ENCODE data around the gene PTPRJ.

Gene PTPRJ

DNA sequence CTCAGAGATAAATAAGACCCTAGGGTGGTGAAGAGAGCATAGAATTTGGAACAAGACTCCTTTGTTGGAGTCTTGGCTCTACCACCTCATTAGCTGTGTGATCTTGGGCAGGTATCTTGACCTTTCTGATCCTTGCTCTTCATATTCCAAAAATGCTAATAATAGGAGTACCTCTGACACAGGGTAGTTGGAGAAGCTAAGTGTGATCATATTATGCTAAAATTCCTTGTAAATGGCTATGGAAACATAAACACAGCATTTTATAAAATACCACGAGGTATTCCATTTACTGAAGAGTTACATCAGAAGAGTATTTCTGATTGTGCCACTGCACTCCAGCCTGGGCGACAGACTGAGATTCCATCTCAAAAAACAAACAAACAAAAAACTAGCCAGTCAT is 9.4 kb downstream of the PTPRJ start:
- DNase-seq (ENCODE audit: extremely low spot score) = no peak
- ChIA-PET POLR2A (no interaction called here), CTCF (no interaction called here)
- no peak for TF ChIP-seq TARDBP (IDR thresholded peaks at IDR 0.05)
- no peak for TF ChIP-seq FOXK2 (IDR thresholded peaks at IDR 0.05)
- TF ChIP-seq, protein P1, sequence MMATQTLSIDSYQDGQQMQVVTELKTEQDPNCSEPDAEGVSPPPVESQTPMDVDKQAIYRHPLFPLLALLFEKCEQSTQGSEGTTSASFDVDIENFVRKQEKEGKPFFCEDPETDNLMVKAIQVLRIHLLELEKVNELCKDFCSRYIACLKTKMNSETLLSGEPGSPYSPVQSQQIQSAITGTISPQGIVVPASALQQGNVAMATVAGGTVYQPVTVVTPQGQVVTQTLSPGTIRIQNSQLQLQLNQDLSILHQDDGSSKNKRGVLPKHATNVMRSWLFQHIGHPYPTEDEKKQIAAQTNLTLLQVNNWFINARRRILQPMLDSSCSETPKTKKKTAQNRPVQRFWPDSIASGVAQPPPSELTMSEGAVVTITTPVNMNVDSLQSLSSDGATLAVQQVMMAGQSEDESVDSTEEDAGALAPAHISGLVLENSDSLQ (IDR thresholded peaks at IDR 0.05) = no peak
- TF ChIP-seq LEF1 (IDR thresholded peaks at IDR 0.05; ENCODE audit: borderline replicate concordance) = no peak

DNA sequence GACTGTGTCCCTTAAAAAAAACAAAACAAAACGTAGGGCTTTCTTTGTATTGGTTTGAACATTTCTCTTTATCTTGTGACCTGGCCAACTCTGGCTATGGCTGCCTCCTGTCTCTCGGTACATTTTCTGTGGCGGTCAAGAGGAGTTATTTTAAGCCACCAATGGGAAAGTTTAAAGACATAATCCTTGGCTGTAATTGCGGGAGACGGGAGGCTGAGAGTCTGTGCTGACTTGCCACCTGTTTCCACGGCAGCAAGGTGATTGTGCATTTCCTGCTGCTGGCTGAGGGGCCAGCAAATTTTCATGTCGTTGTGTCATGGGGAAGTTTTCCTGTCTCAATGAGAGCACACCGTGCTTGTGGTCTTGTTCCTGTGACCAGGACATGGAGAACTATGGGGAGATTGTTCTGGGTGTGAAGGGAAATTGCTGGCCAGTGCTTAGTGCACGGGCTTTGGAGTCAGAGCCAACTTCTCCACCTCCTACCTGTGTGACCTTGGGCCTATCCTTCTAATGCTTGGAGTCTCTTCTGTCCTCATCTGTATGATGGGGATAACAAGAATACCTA is 11.0 kb downstream of the PTPRJ start:
- DNase-seq (ENCODE audit: extremely low spot score) = no peak
- ChIA-PET CTCF (no interaction called here), POLR2A (no interaction called here)
- TF ChIP-seq BHLHE40 (IDR thresholded peaks at IDR 0.05; ENCODE audit: borderline replicate concordance) = no peak
- no peak for TF ChIP-seq LEF1 (IDR thresholded peaks at IDR 0.05; ENCODE audit: borderline replicate concordance)
- TF ChIP-seq HDGF (IDR thresholded peaks at IDR 0.05; ENCODE audit: borderline replicate concordance) = no peak
- TF ChIP-seq, protein P1 (IDR thresholded peaks at IDR 0.05) = no peak
- no peak for TF ChIP-seq ZNF384 (IDR thresholded peaks at IDR 0.05)
- TF ChIP-seq ELF4 (IDR thresholded peaks at IDR 0.05) = no peak
- TF ChIP-seq FOXA1 (IDR thresholded peaks at IDR 0.05) = no peak
- TF ChIP-seq NFRKB (IDR thresholded peaks at IDR 0.05) = no peak
- TF ChIP-seq TARDBP (IDR thresholded peaks at IDR 0.05) = no peak
- no peak for TF ChIP-seq CTBP1 (IDR thresholded peaks at IDR 0.05; ENCODE audit: borderline replicate concordance)
- TF ChIP-seq SUZ12 (IDR thresholded peaks at IDR 0.05) = no peak
- no peak for TF ChIP-seq L3MBTL2 (conservative IDR thresholded peaks at IDR 0.05)

DNA sequence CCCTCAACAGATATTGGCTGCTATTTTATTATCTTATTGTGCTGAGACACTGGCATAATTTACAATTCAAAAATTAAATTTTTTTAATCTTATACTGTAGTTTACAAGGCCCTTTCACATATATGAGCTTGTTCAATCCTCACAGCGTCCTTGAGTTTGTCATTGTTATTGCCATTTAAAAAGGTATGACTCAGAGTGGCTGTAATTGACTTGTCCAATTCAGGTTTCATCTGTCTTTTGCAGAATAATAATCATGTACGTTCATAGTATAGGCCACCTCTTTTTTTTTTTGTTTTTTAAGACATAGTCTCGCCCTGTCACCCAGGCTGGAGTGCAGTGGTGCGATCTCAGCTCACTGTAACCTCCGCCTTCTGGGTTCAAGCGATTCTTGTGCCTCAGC is 11.5 kb downstream of the PTPRJ start:
- no peak for DNase-seq (ENCODE audit: extremely low spot score)
- no peak for TF ChIP-seq ELF4 (IDR thresholded peaks at IDR 0.05)
- TF ChIP-seq ARNT (IDR thresholded peaks at IDR 0.05) = no peak
- no peak for TF ChIP-seq NFRKB (IDR thresholded peaks at IDR 0.05)
- TF ChIP-seq CTBP1 (IDR thresholded peaks at IDR 0.05; ENCODE audit: borderline replicate concordance) = no peak
- TF ChIP-seq, protein P1 (IDR thresholded peaks at IDR 0.05) = no peak
- TF ChIP-seq L3MBTL2 (conservative IDR thresholded peaks at IDR 0.05) = no peak
- TF ChIP-seq FOXA1 (IDR thresholded peaks at IDR 0.05) = no peak
- no peak for TF ChIP-seq FOXM1 (IDR thresholded peaks at IDR 0.05; ENCODE audit: borderline replicate concordance)
- TF ChIP-seq BHLHE40 (IDR thresholded peaks at IDR 0.05; ENCODE audit: borderline replicate concordance) = no peak
- no peak for TF ChIP-seq ZNF384 (IDR thresholded peaks at IDR 0.05)
- no peak for TF ChIP-seq HDGF (IDR thresholded peaks at IDR 0.05; ENCODE audit: borderline replicate concordance)
- no peak for TF ChIP-seq SP1 (IDR thresholded peaks at IDR 0.05)
- TF ChIP-seq LEF1 (IDR thresholded peaks at IDR 0.05; ENCODE audit: borderline replicate concordance) = no peak
- TF ChIP-seq TARDBP (IDR thresholded peaks at IDR 0.05) = no peak
- TF ChIP-seq FOXK2 (IDR thresholded peaks at IDR 0.05) = no peak
- TF ChIP-seq SUZ12 (IDR thresholded peaks at IDR 0.05) = no peak
- ChIA-PET CTCF (no interaction called here), POLR2A (no interaction called here)

DNA sequence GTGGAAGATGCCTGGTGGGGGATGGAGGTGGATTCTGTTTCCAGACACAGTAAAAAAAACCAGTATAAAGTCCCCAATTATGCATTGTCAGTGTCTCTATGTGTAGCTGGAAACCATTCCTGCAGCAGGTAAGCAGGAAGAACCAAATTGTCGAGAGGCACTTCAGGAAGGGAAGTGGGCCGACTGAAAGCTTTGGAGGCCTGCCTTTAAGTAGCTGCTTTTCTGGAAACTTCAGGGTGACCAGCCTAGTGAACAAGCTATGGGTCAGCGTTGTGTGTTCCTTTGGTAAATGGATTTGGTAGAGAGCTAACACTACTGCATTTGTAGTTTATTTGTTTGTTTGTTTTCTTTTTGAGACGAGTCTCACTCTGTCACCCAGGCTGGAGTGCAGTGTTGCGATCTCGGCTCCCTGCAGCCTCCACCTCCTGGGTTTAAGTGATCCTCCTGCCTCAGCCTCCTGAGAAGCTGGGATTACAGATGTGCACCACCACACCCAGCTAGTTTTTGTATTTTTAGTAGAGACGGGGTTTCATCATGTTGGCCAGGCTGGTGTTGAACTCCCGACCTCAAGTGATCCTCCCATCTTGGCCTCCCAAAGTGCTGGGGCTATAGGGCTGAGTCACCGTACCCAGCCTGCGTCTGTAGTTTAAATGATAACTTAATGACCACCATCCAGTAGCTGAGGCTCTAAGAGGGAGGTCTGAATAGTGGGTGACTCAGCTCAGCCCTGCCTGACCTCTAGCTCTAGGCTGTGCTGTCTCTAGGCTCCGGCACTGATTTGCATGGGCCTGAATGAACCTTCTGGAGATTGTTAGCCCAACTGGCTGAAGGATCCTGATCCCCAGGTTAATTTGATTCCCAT is 12.8 kb downstream of the PTPRJ start:
- ChIA-PET POLR2A (no interaction called here), CTCF (interaction anchor here (0.8 kb wide), 1 partner anchor 59 kb away, joined by 3 read pairs; no protein-coding TSS in a partner anchor)
- TF ChIP-seq ZNF384 (IDR thresholded peaks at IDR 0.05) (no peak), TARDBP (IDR thresholded peaks at IDR 0.05) (no peak), LEF1 (IDR thresholded peaks at IDR 0.05; ENCODE audit: borderline replicate concordance) (no peak), ELF4 (IDR thresholded peaks at IDR 0.05) (no peak), FOXA1 (IDR thresholded peaks at IDR 0.05) (no peak), CTBP1 (IDR thresholded peaks at IDR 0.05; ENCODE audit: borderline replicate concordance) (no peak), SP1 (IDR thresholded peaks at IDR 0.05) (no peak), BHLHE40 (IDR thresholded peaks at IDR 0.05; ENCODE audit: borderline replicate concordance) (no peak)
- TF ChIP-seq, protein P1 (IDR thresholded peaks at IDR 0.05) = no peak
- DNase-seq (ENCODE audit: extremely low spot score) = no peak

DNA sequence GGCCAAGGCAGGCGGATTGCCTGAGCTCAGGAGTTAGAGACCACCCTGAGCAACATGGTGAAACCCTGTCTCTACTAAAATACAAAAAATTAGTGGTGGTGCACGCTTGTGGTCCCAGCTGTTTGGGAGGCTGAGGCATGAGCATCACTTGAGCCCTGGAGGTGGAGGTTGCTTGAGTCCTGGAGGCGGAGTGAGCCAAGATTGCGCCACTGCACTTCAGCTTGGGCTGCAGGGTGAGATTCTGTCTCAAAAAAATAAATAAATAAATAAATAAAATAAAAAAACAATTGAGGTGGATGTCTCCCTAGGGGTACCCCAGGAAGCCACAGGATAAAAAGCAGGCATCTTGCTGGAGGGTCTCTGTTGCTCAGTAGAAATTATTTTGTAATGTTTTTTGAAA is 14.1 kb downstream of the PTPRJ start:
- no peak for DNase-seq (ENCODE audit: extremely low spot score)
- POLR2A ChIA-PET = no interaction called here
- CTCF ChIA-PET = no interaction called here
- TF ChIP-seq SUZ12 (IDR thresholded peaks at IDR 0.05) (no peak), HDGF (IDR thresholded peaks at IDR 0.05; ENCODE audit: borderline replicate concordance) (no peak), NFRKB (IDR thresholded peaks at IDR 0.05) (no peak), LEF1 (IDR thresholded peaks at IDR 0.05; ENCODE audit: borderline replicate concordance) (no peak), SP1 (IDR thresholded peaks at IDR 0.05) (no peak), ARNT (IDR thresholded peaks at IDR 0.05) (no peak), L3MBTL2 (conservative IDR thresholded peaks at IDR 0.05) (no peak), TARDBP (IDR thresholded peaks at IDR 0.05) (no peak), ZNF384 (IDR thresholded peaks at IDR 0.05) (no peak), FOXA1 (IDR thresholded peaks at IDR 0.05) (no peak), ELF4 (IDR thresholded peaks at IDR 0.05) (no peak), CTBP1 (IDR thresholded peaks at IDR 0.05; ENCODE audit: borderline replicate concordance) (no peak), BHLHE40 (IDR thresholded peaks at IDR 0.05; ENCODE audit: borderline replicate concordance) (no peak), FOXK2 (IDR thresholded peaks at IDR 0.05) (no peak), FOXM1 (IDR thresholded peaks at IDR 0.05; ENCODE audit: borderline replicate concordance) (no peak)
- TF ChIP-seq, protein P1 (IDR thresholded peaks at IDR 0.05) = no peak

Measured in HEK293T (cell line).